MG63 (cell line): ENCODE data around the gene UVRAG. TPM values are rescaled to one million over a fixed set of nuclear protein-coding genes. Genes with fewer than 3 reads are reported as not detected.
"Not testable (repeated sequence)": the region's sequence is repeated elsewhere in the genome, so short reads cannot be mapped to it uniquely, and the experiment has no call there.

Experiments used
- DNase-seq: peaks from one replicate; pipeline ENCODE4 v3.0.0-alpha.2; 2020
- H3K27me3 ChIP-seq: fragments of 250-450 bp; sonication (Bioruptor Pico); 2 replicates; pipeline ENCODE4 v1.5.1; 2020; ENCODE audit warnings: mild to moderate bottlenecking, moderate library complexity
- H3K36me3 ChIP-seq: fragments of 250-450 bp; sonication (Bioruptor Pico); 2 replicates; pipeline ENCODE4 v1.5.1; 2020; ENCODE audit warnings: mild to moderate bottlenecking, moderate library complexity
- H3K4me3 ChIP-seq: fragments of 250-450 bp; sonication (Bioruptor Pico); 2 replicates; pipeline ENCODE4 v1.5.1; 2020; ENCODE audit warnings: mild to moderate bottlenecking, moderate library complexity
- H3K9me3 ChIP-seq: fragments of 250-450 bp; sonication (Bioruptor Pico); 2 replicates; pipeline ENCODE4 v1.5.1; 2020; ENCODE audit warnings: mild to moderate bottlenecking, moderate library complexity
- total RNA-seq: library from RNA; depleted of rRNA; stranded (reverse); fragments of >200 nt; shearing (Covaris generic); gene quantifications from 2 replicates; pipeline ENCODE4 v1.2.3, GENCODE V29; 2014; ENCODE audit warnings: low replicate concordance

UVRAG gene
- total RNA-seq, 1 experiment from 2014 or later, result 6.9 TPM

DNA sequence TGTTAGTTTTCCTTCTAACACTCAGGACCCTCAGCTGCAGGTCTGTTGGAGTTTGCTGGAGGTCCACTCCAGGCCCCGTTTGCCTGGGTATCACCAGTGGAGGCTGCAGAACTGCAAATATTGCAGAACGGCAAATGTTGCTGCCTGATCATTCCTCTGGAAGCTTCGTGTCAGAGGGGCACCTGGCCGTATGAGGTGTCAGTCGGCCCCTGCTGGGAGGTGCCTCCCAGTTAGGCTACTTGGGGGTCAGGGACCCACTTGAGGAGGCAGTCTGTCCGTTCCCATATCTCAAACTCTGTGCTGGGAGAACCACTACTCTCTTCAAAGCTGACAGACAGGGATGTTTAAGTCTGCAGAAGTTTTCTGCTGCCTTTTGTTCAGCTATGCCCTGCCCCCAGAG, 164.1 kb downstream of the UVRAG start:
- DNase-seq, H3K36me3 ChIP-seq, H3K4me3 ChIP-seq, H3K27me3 ChIP-seq, H3K9me3 ChIP-seq: not testable (repeated sequence)

DNA sequence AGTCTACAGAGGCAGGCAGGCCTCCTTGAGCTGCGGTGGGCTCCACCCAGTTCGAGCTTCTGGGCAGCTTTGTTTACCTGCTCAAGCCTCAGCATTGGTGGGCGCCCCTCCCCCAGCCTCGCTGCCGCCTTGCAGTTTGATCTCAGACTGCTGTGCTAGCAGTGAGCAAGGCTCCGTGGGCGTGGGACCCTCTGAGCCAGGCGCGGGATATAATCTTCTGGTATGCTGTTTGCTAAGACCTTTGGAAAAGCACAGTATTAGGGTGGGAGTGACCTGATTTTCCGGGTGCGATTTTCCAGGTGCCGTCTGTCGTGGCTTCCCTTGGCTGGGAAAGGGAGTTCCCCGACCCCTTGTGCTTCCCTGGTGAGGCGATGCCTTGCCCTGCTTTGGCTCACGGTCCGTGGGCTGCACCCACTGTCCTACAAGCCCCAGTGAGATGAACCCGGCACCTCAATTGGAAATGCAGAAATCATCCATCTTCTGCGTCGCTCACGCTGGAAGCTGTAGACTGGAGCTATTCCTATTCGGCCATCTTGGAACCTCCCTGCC, 164.5 kb downstream of the UVRAG start:
- H3K36me3 ChIP-seq, H3K9me3 ChIP-seq, DNase-seq, H3K4me3 ChIP-seq, H3K27me3 ChIP-seq: not testable (repeated sequence)

DNA sequence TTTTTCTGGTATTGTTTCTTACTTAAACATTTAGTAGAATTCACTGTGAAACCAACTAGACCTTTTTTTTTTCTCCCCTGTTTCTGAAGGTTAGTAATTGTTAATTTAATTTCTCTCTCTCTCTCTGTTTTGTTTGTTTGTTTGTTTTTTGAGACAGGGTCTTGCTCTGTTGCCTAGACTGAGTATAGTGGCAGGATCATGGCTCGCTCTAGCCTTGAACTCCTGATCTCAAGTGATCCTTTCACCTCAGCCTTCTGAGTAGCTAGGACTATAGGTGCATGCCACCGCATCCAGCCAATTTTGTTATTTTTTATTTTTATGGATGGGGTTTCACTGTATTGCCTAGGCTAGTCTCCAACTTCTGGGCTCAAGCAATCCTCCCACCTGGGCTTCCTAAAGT, 165.0 kb downstream of the UVRAG start:
- Histone ChIP-seq H3K27me3 (no peaks in the 10 kb centered on the region), H3K9me3 (no peaks in the 10 kb centered on the region), H3K36me3 (peaks cover 7% of the 10 kb centered on the region), H3K4me3 (no peak overlapping the region)
- DNase-seq, result no peak

DNA sequence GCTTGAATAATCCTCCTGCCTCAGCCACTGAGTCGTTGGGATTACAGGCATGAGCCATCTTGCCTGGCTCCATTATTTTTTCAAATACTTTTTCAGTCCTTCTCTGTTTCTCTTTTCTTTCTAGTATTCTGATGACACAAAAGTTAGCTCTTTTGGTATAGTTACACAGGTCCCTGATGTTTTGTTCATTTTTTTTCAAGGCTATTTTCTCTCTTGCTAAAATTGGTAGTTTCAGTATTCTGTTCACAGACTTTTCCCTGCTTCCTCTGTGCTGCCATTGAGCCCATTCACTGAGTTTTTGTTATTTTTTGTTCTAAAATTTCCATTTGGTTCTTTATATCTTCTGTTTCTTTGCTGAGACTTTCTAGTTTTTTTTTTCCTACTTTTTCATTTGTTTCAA, 166.5 kb downstream of the UVRAG start:
- no peak for DNase-seq
- Histone ChIP-seq H3K9me3 (no peaks in the 10 kb centered on the region), H3K27me3 (no peaks in the 10 kb centered on the region), H3K4me3 (no peak overlapping the region), H3K36me3 (peaks cover 7% of the 10 kb centered on the region)

DNA sequence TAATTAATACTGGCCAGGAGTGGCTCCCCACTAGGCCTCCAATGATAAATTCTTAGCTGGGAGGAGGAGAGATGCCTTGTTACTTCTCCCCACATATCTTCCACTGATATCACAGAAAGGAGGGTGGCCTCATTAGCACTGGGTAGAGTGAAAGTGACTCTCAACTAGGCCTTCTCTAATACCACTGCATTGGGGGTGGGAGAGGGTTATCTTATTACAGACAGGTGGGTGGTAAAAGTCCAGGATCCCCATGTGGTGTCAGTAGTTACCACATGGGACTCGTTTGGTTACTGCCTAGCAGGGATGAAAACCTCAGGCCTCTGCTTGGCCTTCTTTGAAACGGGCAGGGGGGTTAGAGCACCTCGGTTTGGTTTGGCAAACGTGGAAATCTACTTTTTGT, 167.3 kb downstream of the UVRAG start:
- Histone ChIP-seq H3K27me3 (no peaks in the 10 kb centered on the region), H3K4me3 (no peak overlapping the region), H3K9me3 (no peaks in the 10 kb centered on the region), H3K36me3 (peaks cover 7% of the 10 kb centered on the region)
- DNase-seq, result no peak

DNA sequence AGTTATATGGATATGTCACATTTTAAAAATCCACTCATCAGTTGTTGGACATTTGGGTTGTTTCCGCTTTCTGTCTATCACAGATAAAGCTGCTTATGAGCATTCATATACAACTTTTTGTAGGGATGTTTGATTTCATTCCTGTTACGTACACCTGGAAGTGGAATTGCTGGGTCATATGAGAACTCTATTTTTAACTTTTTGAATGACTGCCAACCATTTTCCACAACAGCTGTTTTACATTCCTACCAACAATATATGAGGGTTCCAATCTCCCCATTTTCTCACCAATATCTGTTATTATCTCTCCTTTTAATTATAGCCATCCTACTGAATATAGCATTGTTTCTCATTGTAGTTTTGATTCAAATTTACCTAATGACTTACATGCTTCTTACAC, 172.0 kb downstream of the UVRAG start:
- no peaks in the 10 kb centered on the region for H3K27me3 ChIP-seq
- no peak for DNase-seq
- no peak overlapping the region for H3K4me3 ChIP-seq

DNA sequence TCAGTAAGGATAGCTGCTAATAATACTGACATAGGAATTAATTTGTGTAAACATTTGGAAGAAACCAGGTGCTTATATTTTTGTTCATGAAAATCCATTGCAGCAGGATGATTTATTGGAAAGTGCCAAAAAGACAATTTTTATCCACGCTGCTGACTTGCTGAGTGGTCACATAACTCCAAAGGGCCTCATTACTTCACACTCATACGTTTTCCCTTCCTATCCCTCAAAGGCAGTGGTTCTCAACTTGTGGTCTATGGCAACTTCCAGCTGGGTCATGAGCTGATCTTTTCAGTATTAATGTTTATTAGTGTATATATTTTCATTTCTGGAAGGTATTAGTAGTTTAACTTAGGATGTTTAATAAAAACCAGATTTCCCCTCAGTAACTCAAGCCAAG, 178.1 kb downstream of the UVRAG start:
- Histone ChIP-seq H3K9me3 (no peaks in the 10 kb centered on the region), H3K36me3 (no peaks in the 10 kb centered on the region), H3K4me3 (no peak overlapping the region), H3K27me3 (no peaks in the 10 kb centered on the region)
- DNase-seq, result no peak

More for the DNA sequence above, 172.0 kb downstream of the UVRAG start:
- Histone ChIP-seq H3K36me3 (peaks cover 7% of the 10 kb centered on the region), H3K9me3 (no peaks in the 10 kb centered on the region)

DNA sequence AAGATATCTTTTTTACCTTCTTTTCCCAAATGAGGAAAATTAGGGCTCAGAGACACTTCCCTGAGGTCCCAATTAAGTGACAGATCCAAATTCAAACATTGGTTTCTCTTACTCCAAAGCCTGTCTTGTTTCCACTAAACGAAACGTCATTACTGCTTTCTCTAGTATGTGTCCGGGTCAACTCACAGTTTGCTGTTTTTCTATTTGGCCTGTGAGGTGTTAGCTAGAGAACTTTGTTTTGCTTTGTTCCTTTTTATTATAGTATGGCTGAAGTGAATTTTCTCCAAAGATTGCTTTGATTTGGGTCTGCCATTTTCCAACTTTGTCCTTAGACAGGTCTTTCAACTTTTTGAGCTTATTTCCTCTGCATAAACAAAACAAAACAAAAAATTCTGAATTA, 179.6 kb downstream of the UVRAG start:
- Histone ChIP-seq H3K27me3 (no peaks in the 10 kb centered on the region), H3K4me3 (no peak overlapping the region), H3K9me3 (no peaks in the 10 kb centered on the region; the same call in 1 of the 2 replicates), H3K36me3 (no peaks in the 10 kb centered on the region)
- no peak for DNase-seq

DNA sequence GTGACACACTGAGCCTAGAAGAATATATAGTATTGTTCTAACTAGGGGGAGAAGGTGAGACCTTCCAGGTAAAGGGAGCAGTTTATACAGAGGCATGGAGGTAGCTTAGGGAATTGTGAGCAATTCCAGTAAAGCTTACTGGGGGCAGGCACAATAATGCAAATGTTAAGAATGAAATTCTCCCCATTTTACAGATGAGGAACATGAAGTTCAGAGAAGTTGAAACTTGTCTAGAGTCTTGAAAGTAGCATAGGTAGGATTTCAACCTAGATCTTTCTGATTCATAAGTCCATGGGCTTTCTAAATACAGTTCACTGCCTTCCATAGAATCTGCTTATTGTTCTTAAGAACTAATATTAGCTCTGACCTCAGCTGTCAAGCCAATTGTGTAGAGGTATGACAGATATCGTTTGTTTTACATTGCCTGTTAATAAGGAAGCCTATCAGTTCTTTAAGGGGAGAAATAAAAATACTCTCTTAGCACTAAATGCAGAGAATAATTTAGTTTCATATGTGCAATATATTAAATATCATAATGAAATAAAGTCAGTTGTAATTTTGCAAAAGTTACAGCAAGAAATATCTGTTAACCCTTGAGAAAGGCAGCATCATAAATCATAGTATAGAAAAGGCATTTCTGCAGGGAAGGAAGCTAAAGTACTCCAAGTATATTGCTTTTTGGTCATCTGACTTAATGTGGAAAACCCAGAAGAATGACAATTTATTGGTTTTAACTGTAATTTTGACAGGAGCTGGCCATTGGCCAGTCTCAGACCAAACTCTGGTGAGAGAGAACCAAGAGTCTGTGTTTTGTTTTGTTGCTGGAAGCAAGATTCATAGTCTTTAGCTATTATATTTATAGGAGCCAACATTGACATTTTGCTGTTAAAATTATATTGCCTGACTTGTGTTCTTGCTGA, 181.8 kb downstream of the UVRAG start:
- Histone ChIP-seq H3K36me3 (no peaks in the 10 kb centered on the region), H3K27me3 (no peaks in the 10 kb centered on the region), H3K4me3 (no peak overlapping the region), H3K9me3 (peaks cover 11% of the 10 kb centered on the region)
- no peak for DNase-seq

DNA sequence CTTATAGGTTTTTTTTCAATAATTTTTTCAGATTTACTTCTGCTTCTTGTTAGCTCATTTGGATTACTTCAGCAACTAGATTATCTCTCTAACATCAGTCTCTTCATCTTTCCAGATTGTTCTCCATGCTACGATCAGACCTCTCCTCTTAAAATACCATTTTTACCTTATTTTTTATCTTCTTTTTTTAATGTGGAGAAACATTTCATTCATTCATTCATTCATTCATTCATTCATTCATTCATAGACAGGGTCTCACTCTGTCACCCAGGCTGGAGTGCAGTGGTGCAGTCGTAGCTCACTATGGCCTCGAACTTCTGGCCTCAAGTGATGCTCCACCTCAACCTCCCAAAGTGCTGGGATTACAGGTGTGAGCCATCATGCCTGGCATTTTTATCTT, 189.4 kb downstream of the UVRAG start:
- Histone ChIP-seq H3K36me3 (peaks cover 7% of the 10 kb centered on the region; the same call in 1 of the 2 replicates), H3K27me3 (no peaks in the 10 kb centered on the region), H3K4me3 (no peak overlapping the region), H3K9me3 (peaks cover 16% of the 10 kb centered on the region)
- DNase-seq, result no peak

DNA sequence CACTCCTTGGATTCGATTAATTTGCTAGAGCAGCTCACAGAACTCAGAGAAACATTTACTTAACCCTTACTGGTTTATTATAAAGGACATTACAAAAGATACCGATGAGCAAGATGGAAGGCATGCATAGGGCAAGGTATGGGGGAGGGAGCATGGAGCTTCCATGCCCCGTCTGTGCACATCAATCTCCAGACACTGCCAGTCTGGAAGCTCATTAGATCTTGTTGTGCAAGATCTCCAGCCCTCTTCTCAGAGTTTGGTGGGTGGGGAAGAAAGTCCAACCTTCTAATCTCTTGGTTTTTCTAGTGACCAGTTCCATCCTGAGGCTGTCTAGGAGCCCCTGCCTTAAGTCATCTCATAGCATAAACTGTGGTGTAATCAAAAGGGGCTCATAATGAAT, 190.7 kb downstream of the UVRAG start:
- Histone ChIP-seq H3K27me3 (no peaks in the 10 kb centered on the region), H3K4me3 (no peak overlapping the region), H3K36me3 (peaks cover 7% of the 10 kb centered on the region; the same call in 1 of the 2 replicates), H3K9me3 (peaks cover 14% of the 10 kb centered on the region)
- DNase-seq, result no peak

DNA sequence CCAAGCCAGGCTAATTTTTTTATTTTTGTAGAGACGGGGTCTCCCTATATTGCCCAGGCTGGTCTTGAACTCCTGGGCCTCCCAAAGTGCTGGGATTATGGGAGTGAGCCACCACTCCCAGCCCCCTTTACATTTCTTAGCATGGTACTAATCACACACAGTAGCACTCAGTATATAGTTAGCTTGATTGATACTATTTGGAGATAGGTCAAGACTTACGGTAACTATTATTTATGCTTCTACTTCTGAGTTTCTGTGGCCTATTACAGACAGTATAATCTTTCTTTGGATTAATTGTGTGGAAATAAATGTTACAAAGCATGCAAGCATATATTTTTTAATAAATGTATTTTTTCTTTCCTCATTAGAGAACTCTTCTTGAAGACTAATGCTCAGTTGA, 192.2 kb downstream of the UVRAG start:
- Histone ChIP-seq H3K27me3 (no peaks in the 10 kb centered on the region), H3K4me3 (no peak overlapping the region), H3K9me3 (peaks cover 1% of the 10 kb centered on the region), H3K36me3 (peaks cover 7% of the 10 kb centered on the region; the same call in 1 of the 2 replicates)
- no peak for DNase-seq

DNA sequence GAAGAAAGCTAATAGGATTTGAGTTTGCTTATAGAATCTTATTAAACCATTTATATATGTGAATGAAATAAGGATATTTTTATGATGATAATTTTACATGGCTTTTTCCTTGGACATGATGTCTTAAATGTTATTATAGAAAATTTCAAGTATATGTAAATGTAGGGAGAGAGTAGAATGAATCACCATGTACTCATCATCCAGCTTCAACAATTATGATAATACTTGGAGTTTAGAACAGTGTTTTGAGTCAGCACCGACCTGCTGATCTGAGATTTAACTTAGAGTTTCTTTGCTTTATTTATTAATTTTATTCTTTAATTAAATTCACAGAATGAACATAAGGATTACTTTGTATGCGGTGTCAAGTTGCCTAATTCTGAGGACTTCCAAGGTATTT, 193.5 kb downstream of the UVRAG start:
- Histone ChIP-seq H3K4me3 (no peak overlapping the region), H3K9me3 (no peaks in the 10 kb centered on the region), H3K36me3 (peaks cover 7% of the 10 kb centered on the region; the same call in 1 of the 2 replicates), H3K27me3 (no peaks in the 10 kb centered on the region)
- DNase-seq, result no peak

DNA sequence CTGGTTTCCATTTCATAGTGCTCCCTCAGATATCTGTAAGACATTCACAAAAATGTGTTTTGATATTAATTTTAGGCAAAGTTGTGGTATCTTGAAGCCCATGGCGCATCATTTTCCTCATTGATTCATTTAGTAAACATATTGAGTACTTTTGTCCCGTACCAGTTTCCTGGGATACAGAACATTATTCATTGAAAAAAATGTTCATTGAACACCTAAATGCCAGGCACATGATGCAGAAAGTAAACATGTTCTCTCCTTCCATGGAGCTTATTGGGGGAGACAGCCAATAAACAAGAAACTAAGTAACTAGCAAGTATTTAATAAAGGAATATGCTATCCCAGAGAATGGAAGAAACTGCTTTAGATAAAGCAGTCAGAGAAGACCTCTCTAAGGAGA, 195.0 kb downstream of the UVRAG start:
- no peaks in the 10 kb centered on the region for H3K9me3 ChIP-seq

DNA sequence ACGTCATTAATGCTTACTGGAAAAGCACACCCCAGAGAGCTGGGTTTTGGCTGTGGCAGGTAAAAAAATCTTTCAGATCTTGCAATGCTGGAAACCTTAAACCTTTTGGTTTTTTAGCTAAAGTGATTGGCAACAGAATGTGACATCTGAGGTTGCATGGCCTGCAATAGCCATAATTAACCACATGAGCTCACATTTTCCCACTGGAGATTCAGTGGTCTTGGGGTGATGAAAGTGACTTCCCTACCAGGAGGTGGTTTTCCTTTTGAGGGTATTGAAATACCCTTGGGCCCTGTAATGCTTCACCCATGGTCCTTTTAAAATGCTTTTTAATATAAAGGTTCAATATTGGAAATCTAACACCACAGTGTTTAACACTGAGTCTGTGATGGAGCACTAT, 198.5 kb downstream of the UVRAG start:
- Histone ChIP-seq H3K36me3 (peaks cover 2% of the 10 kb centered on the region), H3K4me3 (no peak overlapping the region), H3K27me3 (no peaks in the 10 kb centered on the region), H3K9me3 (peaks cover 5% of the 10 kb centered on the region)
- DNase-seq, result no peak

More for the DNA sequence above, 195.0 kb downstream of the UVRAG start:
- Histone ChIP-seq H3K27me3 (no peaks in the 10 kb centered on the region), H3K36me3 (peaks cover 4% of the 10 kb centered on the region; the same call in 1 of the 2 replicates), H3K4me3 (no peak overlapping the region)
- DNase-seq, result no peak

DNA sequence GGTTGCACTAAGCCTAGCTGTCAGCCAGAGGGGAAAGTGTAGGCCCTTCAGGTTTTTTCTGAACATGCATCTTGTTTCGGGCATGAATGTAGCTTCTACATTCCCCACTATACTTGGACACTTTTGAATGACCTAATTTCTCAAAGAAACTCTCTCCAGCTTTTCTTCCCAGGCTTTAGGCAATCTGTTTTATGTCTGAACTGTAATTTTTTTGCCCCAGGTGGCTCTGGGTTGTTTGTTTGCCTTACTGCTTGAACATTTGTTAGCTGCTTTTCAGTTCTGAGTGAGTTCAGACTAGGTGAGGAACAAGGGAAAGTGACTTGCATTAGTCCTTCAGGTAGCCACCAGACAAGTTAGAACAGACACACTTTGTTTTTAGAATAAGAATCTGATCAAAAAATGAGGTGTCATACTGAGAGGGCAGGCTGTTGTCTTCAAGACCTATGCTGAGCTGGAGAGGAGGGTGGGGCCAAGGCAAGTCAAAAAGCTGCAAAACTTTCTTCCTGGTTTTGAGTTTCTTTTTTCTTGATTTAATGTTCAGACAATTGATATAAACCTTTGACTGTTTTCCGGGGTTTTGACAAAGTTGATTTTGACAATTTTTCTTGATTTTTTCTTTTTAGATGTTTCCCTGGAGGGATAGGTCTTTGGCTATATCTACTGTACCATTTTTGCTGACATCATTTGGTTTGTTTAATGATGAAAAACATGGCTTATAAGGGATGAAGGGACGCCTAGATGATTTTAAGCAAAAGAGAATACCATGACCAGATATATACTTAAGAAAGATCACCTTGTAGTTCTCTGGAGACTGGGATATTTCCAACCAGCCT, 208.4 kb downstream of the UVRAG start:
- Histone ChIP-seq H3K27me3 (no peaks in the 10 kb centered on the region), H3K36me3 (no peaks in the 10 kb centered on the region; the same call in 1 of the 2 replicates), H3K9me3 (peaks cover 4% of the 10 kb centered on the region; the same call in 1 of the 2 replicates), H3K4me3 (no peak overlapping the region)
- no peak for DNase-seq

DNA sequence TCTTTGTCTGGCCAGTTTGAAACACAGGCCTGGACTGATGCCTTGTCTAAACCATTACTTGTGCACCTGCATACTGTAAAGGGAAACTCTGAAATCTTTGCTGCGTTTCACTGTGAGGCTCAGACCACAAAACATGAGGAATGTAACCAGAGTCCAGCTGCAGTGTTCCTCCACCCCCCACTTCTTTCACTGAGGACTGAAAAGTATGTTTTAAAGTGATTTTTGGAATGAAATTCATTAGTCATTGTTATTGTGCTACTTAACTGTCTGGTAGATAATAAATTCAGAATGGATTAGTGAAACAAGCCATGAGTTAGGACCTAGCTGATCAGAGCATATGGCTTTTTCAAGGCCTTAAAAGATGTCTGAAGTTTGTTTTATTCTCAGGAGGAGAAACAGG, 210.1 kb downstream of the UVRAG start:
- no peak overlapping the region for H3K4me3 ChIP-seq
- no peaks in the 10 kb centered on the region; the same call in 1 of the 2 replicates for H3K36me3 ChIP-seq
- no peaks in the 10 kb centered on the region for H3K27me3 ChIP-seq
- peaks cover 10% of the 10 kb centered on the region for H3K9me3 ChIP-seq
- DNase-seq, result peak; percentile 7
